Heart left ventricle (tissue), 13 donors: Measurements from ENCODE around the gene ZCCHC8.

Source experiments
- CTCF ChIP-seq, 12 donors: fragments of 200-600 bp; sonication (generic) in 4 of 12; IDR thresholded peaks; one replicate each; pipeline versions ENCODE4 v1.5.0 to v1.8.0; 2018 to 2022; ENCODE audit warnings: antibody characterized with exemption in 12 of 12, mild to moderate bottlenecking in 5 of 12
- POLR2A ChIP-seq, 2 donors: fragments of 450-650 bp; IDR thresholded peaks; one replicate each; pipeline ENCODE4 v1.6.1; 2017; ENCODE audit warnings: antibody characterized with exemption in 2 of 2, mild to moderate bottlenecking in 2 of 2, moderate library complexity in 2 of 2
- donor health status: ischemic (EF 13 %, LVEDD 7.1; RV severe dilation, severe dysfunction).
- donor health status: DM: no; HTN: yes; CAD: no.
- donor health status: DM: no; HTN: no; CAD: no.
- donor health status: ischemic (EF 25% LVEDD 6.9; RV normal size, moderate dysfunction).
- donor health status: ischemic (EF 25% LVEDD 5.7; RV mildly dilated, moderate dysfunction).
- donor health status: ischemic (EF 35%, LVEDD 5.7; RV mildly dilated, moderate dysfunction).
- donor health status: nonischemic (EF 11% LVEDD 7.7; RV severe dilation, severe dysfunction).
- donor health status: DM: yes; HTN: yes; CAD: no.
- donor health status: PGD.
- donor health status: ischemic (EF 29% LVEDD 5.4; RV normal size, mild dysfunction).
- donor health status: nonischemic (EF 23%, LVEDD 6.1; RV moderate dilation, normal function).

- no peak for TF ChIP-seq CTCF (IDR thresholded peaks at IDR 0.05)
- TF ChIP-seq POLR2A (IDR thresholded peaks at IDR 0.05), result no peak
These were observed 19.9 kb upstream of the ZCCHC8 start for GRCh38 chr12:122520676-122521075.
